Lower lobe of right lung (tissue), 2 donors: Measurements from ENCODE around the gene USP5. TPM values are rescaled to one million over a fixed set of nuclear protein-coding genes. Genes with fewer than 3 reads are reported as not detected.

Source experiments
- ATAC-seq, 2 donors: fragments of 200-7000 bp; cut with Tn5 transposase; one replicate each; pipeline ENCODE4 v1.9.1; 2020 to 2022; ENCODE audit warnings: mild to moderate bottlenecking in 2 of 2, moderate library complexity in 2 of 2
- DNase-seq: peaks from one replicate; pipeline ENCODE4 v3.0.0-alpha.2; 2020
- H3K27ac ChIP-seq: fragments of 200-600 bp; one replicate; pipeline ENCODE4 v1.8.0; 2022
- H3K27me3 ChIP-seq: fragments of 200-600 bp; one replicate; pipeline ENCODE4 v1.8.0; 2022; ENCODE audit warnings: low read depth
- H3K36me3 ChIP-seq: fragments of 200-600 bp; one replicate; pipeline ENCODE4 v1.8.0; 2022; ENCODE audit warnings: mild to moderate bottlenecking
- H3K4me1 ChIP-seq: fragments of 200-600 bp; one replicate; pipeline ENCODE4 v1.8.0; 2022
- H3K4me3 ChIP-seq: fragments of 200-600 bp; one replicate; pipeline ENCODE4 v1.8.0; 2022; ENCODE audit warnings: mild to moderate bottlenecking
- H3K9me3 ChIP-seq: fragments of 200-600 bp; one replicate; pipeline ENCODE4 v1.8.0; 2022
- intact Hi-C: fragments of 100-400 bp; cut with DNase I; formaldehyde crosslinking; loops from one replicate; pipeline ENCODE4 v1.11.0; 2022
- total RNA-seq: library from RNA; stranded (reverse); fragmentation: NEBNext Ultra II Directional; extraction: Animal tissue kit (Norgen Biotek cat#: 25700); gene quantifications from one replicate; pipeline ENCODE4 v1.2.1, GENCODE V29; 2021
- TF ChIP-seq, protein P1 (sequence below): fragments of 200-600 bp; IDR thresholded peaks from one replicate; pipeline ENCODE4 v1.8.0; 2022; ENCODE audit warnings: antibody characterized with exemption, mild to moderate bottlenecking
- donor health status: DM: no; HTN: yes; CAD: no; lungs with severe emphysema.

The USP5 gene
- total RNA-seq, 1 donor from 2014 or later = 58.6 TPM

DNA sequence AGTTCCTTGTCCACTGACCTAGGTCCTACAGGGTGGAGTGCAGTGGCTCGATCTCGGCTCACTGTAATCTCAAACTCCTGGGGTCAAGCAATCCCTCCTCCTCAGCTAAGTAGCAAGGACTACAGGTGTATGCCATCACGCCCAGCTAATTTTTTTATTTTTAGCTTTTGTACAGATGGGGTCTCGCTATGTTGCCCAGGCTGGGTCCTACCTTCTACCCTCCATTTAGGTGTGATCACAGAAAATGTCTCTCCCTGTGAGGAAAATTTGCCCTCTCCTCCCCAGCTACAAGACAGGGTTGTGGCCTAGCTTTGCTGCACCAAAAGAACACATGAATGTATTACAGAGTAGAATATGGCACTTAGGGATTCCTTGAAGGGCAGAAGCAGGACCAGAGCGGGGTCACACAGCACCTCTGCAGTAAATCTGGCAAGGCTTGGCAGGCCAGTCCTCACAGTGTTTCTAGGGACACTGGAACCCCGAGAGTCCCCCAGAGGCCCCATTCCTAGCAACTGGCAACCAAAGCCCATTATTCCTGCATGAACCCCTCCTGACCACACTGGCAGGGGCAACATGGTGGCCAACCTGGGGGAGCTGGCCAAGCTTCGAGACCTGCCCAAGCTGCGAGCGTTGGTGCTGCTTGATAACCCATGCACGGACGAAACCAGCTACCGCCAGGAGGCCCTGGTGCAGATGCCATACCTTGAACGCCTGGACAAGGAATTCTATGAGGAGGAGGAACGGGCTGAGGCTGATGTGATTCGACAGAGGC lies 60.4 kb downstream of the USP5 start:
- Histone ChIP-seq H3K27me3 (peaks cover 4% of the 10 kb centered on the region), H3K36me3 (peaks cover 6% of the 10 kb centered on the region), H3K9me3 (no peaks in the 10 kb centered on the region), H3K4me1 (peaks cover 15% of the 10 kb centered on the region), H3K27ac (no peak overlapping the region), H3K4me3 (no peak overlapping the region)
- TF ChIP-seq, protein P1, sequence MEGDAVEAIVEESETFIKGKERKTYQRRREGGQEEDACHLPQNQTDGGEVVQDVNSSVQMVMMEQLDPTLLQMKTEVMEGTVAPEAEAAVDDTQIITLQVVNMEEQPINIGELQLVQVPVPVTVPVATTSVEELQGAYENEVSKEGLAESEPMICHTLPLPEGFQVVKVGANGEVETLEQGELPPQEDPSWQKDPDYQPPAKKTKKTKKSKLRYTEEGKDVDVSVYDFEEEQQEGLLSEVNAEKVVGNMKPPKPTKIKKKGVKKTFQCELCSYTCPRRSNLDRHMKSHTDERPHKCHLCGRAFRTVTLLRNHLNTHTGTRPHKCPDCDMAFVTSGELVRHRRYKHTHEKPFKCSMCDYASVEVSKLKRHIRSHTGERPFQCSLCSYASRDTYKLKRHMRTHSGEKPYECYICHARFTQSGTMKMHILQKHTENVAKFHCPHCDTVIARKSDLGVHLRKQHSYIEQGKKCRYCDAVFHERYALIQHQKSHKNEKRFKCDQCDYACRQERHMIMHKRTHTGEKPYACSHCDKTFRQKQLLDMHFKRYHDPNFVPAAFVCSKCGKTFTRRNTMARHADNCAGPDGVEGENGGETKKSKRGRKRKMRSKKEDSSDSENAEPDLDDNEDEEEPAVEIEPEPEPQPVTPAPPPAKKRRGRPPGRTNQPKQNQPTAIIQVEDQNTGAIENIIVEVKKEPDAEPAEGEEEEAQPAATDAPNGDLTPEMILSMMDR = no peak
- intact Hi-C loops = no loop called here
- DNase-seq (peak; percentile 47), ATAC-seq (no peak)

GRCh38 chr12:6914246-6914946 lies 62.4 kb downstream of the USP5 start, which contains the start of gene ENO2:
TSS of gene ENO2 (plus strand) at chr12:6914580. CDS start at chr12:6915833, 1,253 bp downstream.
- Histone ChIP-seq H3K27me3 (peaks cover 4% of the 10 kb centered on the region), H3K27ac (peak within 1 kb of the TSS; percentile 76), H3K4me1 (peaks cover 15% of the 10 kb centered on the region), H3K9me3 (no peaks in the 10 kb centered on the region), H3K36me3 (peaks cover 11% of the 10 kb centered on the region), H3K4me3 (peak within 1 kb of the TSS; percentile 83)
- TF ChIP-seq, protein P1 = no peak
- intact Hi-C loops = no loop called here
- ATAC-seq = peak; percentile 91 to 95
- DNase-seq = peak; percentile 82

GRCh38 chr12:6914947-6915788 lies 63.2 kb downstream of the USP5 start:
- H3K9me3 ChIP-seq = no peaks in the 10 kb centered on the region
- ATAC-seq = peak; percentile 5 to 24
- H3K36me3 ChIP-seq = peaks cover 16% of the 10 kb centered on the region
- peak overlapping the region; percentile 76 for H3K27ac ChIP-seq
- intact Hi-C loops = no loop called here
- H3K4me1 ChIP-seq = peaks cover 15% of the 10 kb centered on the region
- DNase-seq = peak; percentile 49
- TF ChIP-seq, protein P1 = no peak
- peak overlapping the region; percentile 83 for H3K4me3 ChIP-seq
- peaks cover 4% of the 10 kb centered on the region for H3K27me3 ChIP-seq

GRCh38 chr12:6915789-6916285 lies 63.9 kb downstream of the USP5 start:
- Histone ChIP-seq H3K4me1 (peaks cover 15% of the 10 kb centered on the region), H3K4me3 (no peak overlapping the region), H3K27ac (no peak overlapping the region), H3K9me3 (no peaks in the 10 kb centered on the region), H3K36me3 (peaks cover 16% of the 10 kb centered on the region), H3K27me3 (peaks cover 4% of the 10 kb centered on the region)
- ATAC-seq = no peak
- TF ChIP-seq, protein P1 = no peak
- intact Hi-C loops = no loop called here
- no peak for DNase-seq

Other genes with a start within 250 kb of the USP5 start
- gene CHD4, start 244.8 kb upstream of the USP5 start, total RNA-seq = 169 TPM
- gene LPAR5, start 216.2 kb upstream of the USP5 start, total RNA-seq = 3.8 TPM
- gene ACRBP, start 204.7 kb upstream of the USP5 start, total RNA-seq = 7.2 TPM
- gene ING4, start 189.0 kb upstream of the USP5 start, total RNA-seq = 41.3 TPM
- gene ZNF384, start 162.8 kb upstream of the USP5 start, total RNA-seq = 48.7 TPM
- gene PIANP, start 151.3 kb upstream of the USP5 start, total RNA-seq = 0.18 TPM
- 55.1 TPM for gene COPS7A, start 128.1 kb upstream of the USP5 start, total RNA-seq
- 108 TPM for gene MLF2, start 99.0 kb upstream of the USP5 start, total RNA-seq
- 267 TPM for gene PTMS, start 85.8 kb upstream of the USP5 start, total RNA-seq
- gene LAG3, start 79.6 kb upstream of the USP5 start, total RNA-seq = 2.1 TPM
- gene CD4, start 62.6 kb upstream of the USP5 start, total RNA-seq = 80.3 TPM
- gene GPR162, start 30.3 kb upstream of the USP5 start, total RNA-seq = 21.5 TPM
- 7.0 TPM for gene P3H3, start 23.7 kb upstream of the USP5 start, total RNA-seq
- 1.0 TPM for gene GNB3, start 11.2 kb upstream of the USP5 start, total RNA-seq
- gene CDCA3, start 864 bp upstream of the USP5 start, total RNA-seq = 2.9 TPM
- gene TPI1, start 15.4 kb downstream of the USP5 start, total RNA-seq = 278 TPM
- gene SPSB2, start 21.2 kb downstream of the USP5 start, total RNA-seq = 25.5 TPM
- gene LRRC23, start 52.7 kb downstream of the USP5 start, total RNA-seq = 26.6 TPM
- gene ENO2, start 62.4 kb downstream of the USP5 start, total RNA-seq = 41.9 TPM
- gene ATN1, start 75.8 kb downstream of the USP5 start, total RNA-seq = 123 TPM
- gene RNU7-1, start 91.7 kb downstream of the USP5 start, total RNA-seq = not detected
- gene C12orf57, start 91.9 kb downstream of the USP5 start, total RNA-seq = 181 TPM
- gene PTPN6, start 99.2 kb downstream of the USP5 start, total RNA-seq = 209 TPM
- 138 TPM for gene PHB2, start 118.5 kb downstream of the USP5 start, total RNA-seq
- gene EMG1, start 118.8 kb downstream of the USP5 start, total RNA-seq = 39.6 TPM
- 67.7 TPM for gene LPCAT3, start 166.3 kb downstream of the USP5 start, total RNA-seq
- gene C1S, start 208.6 kb downstream of the USP5 start, total RNA-seq = 280 TPM
- 373 TPM for gene C1R, start 240.3 kb downstream of the USP5 start, total RNA-seq